Suppressor macrophage (primary cell): ENCODE measurements around the gene ANTXR1.
A peak's percentile ranks its signal among the peaks of the same experiment; 100 is the strongest.
"Not testable (repeated sequence)": the region's sequence is repeated elsewhere in the genome, so short reads cannot be mapped to it uniquely, and the experiment has no call there.

Experiments
- DNase-seq, 4 experiments: peaks; one replicate each; pipeline ENCODE4 v3.0.0-alpha.2; 2020 to 2022

The ANTXR1 gene

DNA sequence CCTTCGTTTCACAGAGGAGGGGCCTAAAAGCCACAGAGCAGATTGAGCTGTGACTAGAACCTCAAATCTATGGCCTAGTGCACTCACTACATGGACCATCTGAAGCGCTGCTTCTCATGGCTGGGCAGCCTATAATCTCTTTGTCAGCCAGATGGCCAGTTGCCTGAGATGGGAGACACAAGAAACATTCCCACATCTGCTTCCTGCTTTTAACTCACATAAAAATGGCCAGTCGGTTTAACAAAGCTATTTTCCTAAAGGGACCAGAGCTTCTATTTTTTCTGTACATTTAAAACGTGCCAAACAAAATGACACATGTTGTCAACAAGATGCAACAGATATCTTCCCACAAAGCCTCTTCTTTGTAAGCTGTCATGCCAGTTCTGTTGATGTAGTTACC, 200.2 kb downstream of the ANTXR1 start:
- DNase-seq, result no peak

DNA sequence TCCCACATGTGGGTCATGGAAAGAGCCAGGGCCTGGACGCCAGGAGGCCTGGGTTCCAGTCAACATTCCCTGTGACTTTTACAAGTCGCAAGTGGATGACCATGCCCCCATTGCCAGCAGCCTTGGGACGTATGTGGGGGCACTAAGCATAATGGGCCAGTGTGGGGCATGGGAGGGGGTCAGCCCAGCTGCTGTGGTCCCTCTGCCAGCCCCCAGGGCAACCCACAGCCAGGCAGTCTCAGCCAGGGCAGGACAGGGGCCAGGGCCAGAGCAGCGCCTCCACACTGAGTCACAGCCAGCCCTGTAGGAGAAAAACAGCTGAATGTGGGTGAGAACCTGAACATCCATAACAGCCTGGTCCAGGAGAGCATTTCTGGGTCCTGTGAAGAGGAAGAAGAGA, 200.8 kb downstream of the ANTXR1 start:
- DNase-seq, result no peak

DNA sequence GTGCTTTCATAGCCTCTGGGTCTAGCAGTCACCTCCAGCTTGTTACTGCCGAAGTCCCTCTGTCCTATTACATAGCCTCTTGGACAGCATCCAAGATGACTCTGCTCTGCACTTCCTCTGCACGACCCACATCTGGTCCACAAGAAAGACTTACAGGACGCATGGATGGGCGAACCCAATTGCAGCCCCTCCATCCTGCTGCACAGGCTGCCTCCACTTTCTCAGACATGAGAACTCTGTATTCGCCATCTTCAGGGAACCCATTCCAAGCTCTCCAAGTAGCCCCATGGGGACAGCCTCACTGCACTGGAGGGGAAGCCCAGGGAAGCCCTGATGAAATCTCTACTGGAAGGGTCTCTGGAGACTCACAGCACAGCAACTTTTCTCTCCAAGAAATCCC, 201.9 kb downstream of the ANTXR1 start:
- DNase-seq, result peak; percentile 52 to 80 (median 72)

DNA sequence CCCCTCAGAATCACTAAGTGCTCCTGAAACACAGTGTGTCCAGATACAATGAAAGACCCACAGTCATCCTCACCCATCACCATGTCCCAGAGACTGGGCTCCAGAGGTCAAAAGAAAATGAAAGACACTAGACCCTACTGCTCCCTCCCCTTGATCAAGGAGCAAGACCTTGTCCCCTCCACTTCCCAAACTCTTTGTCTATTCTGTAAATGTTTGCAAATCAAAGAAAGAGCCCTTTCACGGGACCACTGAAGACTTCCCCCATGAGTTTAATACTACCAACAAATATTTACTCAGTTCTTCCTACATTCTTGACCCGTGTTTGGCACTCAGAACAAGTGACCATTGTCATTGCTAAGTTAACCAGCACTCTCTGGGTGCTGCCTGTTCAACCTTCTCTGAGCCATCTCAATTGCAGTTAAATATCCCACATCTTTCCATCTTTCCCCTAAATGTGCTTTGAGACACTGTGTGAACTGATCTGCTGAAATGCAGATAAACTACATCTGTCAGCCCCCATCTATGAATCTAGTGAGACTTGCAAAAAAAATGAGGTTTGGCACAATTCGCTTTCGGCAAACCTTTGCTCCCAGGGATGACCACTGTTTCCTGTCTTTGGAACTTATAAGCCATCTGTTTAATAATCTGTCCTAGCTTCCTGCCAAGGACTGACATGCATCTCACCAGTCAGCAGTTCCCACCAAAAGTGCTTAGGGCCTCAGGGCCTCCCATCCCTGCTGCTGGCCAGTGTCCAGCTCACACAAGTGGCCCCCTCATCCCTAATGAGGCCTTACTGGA, 203.8 kb downstream of the ANTXR1 start:
- DNase-seq, result no peak

DNA sequence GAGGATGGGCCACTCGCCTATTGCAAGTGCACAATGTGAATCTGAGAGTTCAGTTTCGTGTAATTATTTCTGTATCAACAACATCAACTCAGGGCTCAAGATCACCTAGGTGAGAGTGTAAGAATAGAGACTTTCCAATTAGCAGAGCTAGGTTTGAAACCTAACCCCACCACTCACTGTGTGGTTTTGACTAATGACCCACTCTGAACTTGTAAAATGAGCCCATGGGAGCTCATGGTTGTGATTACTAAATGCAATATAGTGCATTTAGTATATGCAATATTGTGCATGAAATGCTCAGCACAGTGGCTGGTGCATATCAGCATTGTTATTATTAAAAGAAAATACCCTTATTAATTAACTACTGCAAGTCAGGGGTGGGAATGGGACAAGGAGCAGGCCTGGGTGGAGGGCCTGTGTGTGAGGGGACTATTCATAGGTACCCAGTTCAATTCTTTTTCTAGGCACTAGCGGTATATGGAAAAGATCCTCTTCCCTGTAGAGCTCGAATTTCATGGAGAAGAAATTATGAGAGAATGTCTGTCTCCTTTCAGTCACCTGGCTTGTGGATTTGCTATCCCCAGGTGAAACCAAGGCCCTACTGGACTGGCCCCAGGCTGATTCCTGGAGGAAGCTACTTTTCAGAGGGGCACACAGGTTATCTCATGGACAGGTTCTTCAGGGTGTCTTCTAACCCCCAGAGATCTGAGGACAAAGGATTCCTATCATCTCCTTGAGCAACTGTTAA, 204.5 kb downstream of the ANTXR1 start:
- no peak for DNase-seq

DNA sequence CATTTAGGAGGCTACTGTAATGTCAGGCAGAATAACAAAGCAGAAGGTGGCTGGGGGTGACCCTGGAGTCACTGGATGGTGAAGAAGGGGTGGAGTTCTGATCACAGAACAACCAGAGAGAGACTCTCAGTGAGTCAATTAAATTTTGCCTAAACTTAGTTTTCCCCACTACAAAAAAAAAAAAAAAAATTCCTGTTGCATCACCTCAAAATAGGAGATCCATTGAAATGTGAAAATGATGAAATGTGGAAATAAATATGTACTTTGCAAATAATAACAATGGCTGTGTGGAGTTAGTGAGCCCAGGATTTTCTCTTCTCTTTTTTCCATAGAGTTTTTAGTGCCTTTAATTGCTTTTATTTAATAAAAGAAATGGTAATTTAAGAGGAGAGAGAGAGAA, 208.5 kb downstream of the ANTXR1 start:
- no peak for DNase-seq

DNA sequence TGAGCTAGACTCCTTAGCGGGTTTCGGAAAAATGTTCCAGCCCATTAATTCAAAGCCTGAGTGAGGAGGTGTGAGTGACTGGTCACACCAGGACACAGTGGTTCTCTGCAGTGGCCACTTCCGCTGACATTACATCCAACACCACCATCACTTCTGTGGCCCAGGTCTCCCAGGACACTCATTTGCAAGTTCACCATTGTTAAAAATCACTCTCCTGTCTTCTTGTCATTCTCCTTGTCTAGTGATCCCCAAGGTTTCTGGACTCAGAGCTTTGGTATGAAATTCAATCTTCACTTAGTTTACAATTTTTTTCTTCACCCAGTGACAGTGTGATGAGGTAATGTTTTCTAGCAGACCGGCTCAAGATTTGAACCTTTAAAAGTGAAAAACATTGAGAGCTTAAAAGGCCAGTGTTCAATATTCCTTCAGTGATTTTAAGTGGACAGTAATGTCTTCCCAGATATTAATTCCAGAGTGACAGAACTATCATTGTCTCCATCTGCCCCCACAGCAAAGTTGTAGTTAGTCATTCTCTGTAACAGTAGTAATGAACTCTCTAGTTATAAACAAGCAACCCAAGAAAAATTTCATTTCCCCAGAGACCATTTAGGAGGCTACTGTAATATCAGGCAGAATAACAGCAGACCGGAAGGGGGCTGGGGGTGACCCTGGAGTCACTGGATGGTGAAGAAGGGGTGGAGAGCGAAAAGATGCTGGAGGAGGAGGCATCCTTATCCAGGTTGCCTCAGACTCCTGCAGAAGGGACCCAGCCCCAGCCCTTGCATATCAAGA, 209.2 kb downstream of the ANTXR1 start:
- DNase-seq, result no peak

DNA sequence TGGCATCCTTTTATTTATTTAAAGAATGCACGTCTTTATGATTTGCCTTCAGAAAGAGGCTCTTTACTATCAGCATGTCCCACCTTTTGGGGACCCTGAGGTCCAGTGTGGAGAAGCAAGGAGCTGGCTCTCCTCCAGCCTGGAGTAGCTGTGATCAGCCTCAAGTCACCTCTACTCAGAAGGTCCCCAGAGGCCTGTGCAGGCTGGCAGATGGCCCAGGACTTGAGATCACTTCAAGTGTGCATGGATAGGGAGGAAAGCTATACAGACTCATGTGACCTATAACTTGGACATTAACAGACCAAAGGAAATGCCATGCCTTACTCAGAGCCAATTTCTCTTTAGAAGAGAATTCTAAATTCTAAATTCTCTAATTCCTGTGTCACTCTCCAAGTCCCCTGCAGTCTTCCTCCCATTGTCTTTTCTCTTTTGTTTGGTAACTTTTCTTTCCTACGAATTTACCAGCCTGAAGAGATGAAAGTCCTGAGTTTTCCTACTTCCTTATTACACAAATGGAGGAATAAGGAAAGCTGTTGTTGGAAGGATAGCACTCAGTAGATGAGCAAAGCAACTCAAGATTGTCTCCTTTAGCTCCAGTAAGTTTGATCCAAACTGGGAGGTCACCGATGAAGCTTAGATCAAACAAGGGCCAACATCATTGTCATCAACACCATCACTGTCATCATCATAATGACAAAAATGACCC, 210.1 kb downstream of the ANTXR1 start:
- DNase-seq, result no peak

DNA sequence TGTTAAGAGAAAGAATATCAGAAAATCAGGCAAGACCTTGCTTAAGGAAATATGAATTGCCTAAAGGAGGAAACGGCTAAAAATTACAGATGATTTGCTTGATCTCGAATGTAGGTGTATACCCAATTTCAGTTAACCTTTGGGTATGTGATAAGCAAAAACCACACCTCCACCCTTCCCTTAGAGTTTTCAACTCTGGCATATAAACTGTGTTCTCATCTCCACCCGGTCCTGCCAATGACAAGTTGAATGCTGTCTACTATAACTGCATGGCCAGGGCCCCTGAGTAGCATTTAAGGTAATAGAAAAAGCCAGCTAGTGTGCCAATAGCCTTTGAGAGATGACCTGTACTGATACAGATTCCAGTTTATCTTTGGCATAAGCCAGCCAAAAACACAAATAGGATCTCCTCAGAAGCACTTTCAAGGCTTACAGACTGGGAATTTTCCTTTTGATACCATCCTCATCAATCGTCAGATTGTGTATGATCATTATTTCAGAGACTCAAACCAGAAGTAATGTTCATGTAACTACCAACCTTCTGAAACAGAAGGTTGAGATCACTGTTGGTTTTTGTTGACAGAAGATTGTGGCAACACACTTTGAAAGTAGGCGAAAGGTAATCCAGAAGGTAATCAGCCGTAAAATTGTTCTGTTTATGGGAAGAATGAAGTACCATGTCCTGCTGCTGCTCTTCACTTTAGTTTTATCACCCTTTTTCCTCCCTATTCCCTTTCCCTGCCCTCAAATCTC, 211.0 kb downstream of the ANTXR1 start:
- no peak for DNase-seq

DNA sequence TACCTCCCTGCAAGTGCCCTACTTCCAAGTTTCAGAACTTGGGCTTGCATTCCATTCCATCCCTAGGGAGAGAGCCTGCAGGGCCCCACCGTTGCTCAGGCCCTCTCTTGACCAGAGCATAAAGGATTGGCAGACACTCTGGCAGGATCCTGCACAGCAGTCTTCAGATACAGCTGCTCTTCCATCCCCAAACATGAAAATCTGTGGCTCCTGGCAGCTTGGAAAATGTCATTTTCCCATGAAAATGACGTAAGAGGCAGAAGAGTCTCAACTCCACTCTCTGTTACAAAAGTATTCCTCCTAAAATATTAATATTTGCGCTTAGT, 211.5 kb downstream of the ANTXR1 start:
- DNase-seq, result no peak

DNA sequence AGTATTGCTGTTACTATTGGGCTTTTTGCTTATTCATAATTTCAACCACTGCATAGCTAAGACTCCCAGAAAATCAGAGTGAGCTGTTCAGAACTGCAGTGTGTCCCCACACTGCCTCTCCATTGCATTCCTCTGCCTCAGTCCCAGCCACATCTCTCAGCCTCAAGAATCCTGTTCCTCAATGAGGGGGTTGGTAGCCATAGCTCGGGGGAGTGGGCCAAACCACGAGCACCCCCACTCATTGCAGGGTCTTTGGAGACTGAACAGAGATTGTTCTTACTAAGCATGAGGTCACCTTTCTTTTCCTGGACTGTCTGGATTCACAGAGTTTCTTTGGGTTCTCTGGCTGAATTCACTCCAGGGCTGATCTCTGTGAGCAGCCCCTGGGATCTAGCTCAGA, 213.0 kb downstream of the ANTXR1 start:
- DNase-seq, result peak in 1 of 4 experiments; percentile 3

DNA sequence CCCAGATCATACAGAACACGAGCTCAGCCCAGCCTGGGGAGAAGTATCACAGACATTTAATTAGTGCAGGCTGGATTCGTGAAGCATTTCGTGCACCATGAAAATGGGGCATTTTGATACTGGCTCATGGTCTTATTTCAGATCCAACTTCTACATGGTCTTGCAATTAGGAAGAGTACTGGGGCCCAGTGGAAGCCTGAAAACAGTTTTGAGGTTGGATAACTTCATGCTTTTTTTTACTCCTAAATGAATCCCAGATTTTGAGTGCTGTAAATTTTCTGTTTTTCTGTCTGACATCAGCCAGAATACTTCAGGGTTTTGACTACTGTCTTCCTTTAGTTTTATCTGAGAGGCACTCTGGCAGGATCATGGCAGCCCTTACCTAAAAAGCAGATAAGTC, 213.9 kb downstream of the ANTXR1 start:
- no peak for DNase-seq

DNA sequence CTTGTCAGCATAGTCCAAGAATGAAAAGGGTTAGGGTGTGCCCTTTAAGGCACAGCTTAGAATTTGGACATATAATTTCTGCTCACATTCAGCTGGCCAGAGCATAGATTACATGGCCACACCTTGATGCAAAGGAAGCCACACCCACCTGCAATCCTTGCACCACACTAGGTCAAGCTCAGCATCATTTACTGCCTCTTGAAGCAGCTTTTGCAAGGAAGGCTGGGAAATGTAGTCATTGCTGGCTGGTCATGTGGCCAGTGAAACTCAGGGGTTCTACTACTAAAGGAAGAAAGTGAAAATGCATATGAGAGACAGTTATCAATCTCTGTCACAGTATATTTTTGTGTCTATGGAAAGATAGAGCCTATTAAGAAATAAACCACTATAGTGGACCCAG, 214.7 kb downstream of the ANTXR1 start:
- DNase-seq, result no peak

DNA sequence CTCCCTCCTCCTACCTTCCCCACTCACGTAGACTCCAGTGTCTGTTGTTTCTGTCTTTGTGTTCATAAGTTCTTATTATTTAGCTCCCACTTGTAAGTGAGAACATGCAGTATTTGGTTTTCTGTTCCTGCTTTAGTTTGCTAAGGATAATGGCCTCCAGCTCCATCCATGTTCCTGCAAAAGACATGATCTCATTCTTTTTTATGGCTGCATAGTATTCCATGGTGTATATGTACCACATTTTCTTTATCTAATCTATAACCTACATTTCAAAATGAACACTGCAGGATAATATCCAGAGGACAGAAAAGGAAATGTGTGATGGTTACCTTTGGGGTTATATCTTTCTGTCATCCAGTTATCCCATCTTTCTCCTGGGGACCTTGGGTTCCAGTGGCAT, 218.0 kb downstream of the ANTXR1 start:
- DNase-seq, result not testable (repeated sequence)

DNA sequence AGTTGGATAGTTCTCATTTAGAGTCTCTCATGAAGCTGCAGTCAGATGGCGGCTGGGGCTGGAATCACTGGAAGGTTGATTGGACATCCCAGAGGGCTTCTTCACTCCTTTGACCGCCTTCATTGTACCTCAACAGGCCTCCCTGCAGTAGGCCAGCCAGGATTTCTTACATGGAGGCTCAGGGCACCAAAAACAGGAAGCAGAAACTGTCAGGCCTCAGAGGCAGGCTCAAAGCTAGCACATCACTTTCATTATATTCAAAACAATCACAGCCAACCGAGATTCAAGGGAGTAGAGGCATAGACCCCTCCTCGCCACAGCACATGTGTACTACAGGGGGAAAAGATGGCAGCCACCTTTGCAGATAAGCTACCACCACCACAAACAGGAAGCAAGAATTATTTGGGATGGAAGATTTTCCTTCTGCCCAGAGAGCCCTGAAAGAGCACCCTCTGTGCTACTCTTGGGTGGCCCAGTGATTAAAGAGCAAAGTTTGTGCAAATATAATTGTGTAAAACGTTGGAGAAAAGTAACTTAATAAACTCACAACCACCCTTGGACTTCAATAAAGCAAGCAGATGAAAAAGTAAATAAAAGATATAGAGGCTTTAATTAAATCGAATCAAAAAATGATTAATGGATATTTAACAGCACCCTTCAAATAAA, 218.8 kb downstream of the ANTXR1 start:
- DNase-seq, result peak in 3 of 4 experiments; percentile 46 to 59 (median 48)

DNA sequence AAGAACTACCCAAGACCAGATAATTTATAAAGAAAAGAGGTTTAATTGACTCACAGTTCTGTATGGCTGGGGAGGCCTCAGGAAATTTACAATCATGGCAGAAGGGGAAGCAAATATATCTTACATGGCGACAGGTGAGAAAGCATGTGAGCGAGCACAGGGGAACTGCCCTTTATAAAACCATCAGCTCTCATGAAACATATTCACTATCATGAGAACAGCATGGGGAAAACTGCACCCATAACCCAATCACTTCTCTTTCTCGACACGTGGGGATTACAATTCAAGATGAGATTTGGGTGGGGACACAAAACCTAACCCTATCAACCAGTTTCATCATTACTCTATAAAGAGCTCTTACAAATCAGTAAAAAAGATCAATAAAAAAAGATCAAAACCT, 222.9 kb downstream of the ANTXR1 start:
- not testable (repeated sequence) for DNase-seq

DNA sequence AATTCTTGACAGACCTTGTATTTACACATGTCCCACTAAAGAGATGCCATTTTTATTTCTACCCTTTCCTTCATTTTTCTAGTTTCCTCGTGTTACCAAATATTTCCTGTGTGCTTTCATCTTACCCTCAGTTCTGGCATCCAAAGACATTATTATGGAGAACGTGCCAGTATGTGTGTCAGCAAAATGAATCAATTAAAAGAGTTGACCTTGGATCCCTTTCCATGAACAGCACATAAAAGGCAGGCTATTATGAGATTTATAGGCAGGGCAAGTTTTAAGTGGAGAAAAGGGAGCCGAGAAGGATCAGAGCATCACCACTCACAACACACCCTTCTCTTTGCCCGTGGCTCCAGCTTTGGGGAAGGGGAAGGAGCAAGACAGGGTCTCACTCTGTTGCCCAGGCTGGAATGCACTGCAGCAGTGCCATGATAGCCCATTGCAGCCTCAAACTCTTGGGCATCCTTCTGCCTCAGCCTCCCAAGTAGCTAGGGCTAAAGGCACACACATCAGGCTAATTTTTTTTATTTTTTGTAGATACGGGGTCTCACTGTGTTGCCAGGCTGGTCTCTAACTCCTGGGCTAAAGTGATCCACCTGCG, 224.2 kb downstream of the ANTXR1 start:
- DNase-seq, result no peak

DNA sequence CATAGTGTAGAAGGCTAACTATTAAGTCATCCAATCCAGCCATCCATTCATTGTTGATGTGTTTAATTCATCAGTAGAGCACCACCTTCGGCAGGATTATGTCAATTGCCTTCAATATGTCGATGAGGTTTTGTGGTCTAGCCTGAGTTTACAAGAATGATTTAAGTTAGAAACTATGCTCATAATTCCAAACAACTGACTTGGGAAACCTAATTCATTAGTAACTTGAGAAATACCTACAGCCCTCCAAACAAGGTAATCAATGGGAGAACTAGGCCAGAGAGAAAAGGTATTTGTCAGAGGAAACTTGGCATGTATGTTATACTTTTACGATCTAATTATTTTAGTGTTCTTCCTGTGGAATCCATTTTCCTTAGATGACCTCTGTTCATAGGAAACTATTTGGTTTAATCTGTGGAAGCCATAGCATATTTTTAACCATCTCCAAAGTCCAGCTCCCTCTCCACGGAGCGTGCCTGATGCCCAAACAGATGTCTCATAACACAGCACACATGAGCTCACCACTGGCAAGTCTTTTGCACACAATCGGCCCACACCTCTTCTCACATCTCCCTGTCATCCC, 225.6 kb downstream of the ANTXR1 start:
- DNase-seq, result no peak

DNA sequence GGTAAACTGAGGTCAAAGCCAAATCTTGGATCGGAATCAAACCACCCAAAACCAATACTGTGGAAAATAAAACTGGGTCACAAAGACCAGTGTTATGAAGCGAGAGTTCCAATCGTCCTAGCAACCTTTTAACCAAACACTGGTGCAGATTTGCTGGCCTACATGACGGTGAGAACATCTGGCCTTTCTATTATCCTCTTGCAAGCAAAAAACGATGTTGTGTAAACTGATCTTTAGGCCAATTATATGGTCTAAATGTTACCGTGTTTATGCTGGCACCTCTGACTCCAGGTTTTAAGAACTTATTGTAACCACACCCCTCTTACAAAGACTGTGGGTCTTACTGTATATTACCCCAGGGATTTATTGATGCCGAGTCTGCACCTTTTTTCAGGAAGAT, 228.1 kb downstream of the ANTXR1 start:
- no peak for DNase-seq

DNA sequence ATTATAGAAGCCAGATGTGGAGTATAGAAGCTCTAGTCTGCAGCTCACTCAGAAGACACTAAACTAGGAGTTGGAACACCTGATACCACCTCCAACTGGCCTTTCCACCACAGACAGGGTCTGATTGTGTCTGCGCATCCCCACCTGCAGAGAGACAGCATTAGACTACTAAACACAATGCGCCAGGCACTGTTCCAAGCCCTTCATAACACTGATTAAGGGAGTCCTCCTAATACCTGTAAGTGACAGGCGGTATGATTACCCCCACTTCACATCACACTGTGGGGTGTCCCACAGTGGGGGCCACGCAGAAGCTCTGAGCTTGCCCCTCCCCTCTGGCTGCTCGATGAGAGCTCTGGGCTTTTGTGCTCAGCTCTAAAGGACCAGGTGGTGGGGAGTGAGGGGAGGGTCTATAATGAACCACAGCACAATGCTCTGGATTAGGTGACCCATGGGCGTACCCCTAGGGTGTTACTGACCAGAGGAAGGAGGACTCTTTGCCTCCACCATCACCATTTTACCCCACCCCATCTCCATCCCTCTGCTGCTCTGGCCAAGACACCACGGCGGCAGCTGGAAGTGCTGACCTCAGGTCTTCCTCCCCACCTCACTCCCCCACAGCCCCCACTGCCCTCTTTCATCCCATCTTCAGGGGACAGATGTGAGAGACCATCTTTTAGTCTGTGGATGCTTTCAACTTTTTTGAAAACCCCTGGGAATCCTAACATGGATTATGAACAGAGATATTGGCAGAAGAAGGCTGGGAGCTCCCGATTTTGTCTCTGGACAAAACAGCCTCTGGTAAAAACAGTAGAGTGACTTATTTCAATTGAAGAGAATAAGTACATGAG, 228.9 kb downstream of the ANTXR1 start:
- DNase-seq, result no peak
